Astrocyte of the cerebellum (primary cell): ENCODE measurements around the gene ILF3.

Experiments
- DNase-seq: peaks from one replicate; pipeline ENCODE4 v3.0.0-alpha.2; 2011; ENCODE audit warnings: low read depth
- H3K4me3 ChIP-seq: 2 replicates; pipeline ENCODE4 v1.5.1; 2011; ENCODE audit warnings: mild to moderate bottlenecking, low read depth, low read length, moderate library complexity
- in situ Hi-C: cut with HindIII; loops from 2 replicates; pipeline ENCODE4 v1.10.0; 2017; ENCODE audit warnings: low sequenced_read_pairs
- TF ChIP-seq, protein P1 (sequence below): IDR thresholded peaks from 2 replicates; pipeline ENCODE4 v1.5.1; 2012; ENCODE audit warnings: low read length, low read depth, moderate library complexity, mild to moderate bottlenecking; ENCODE audit errors: missing control alignments

Gene ILF3

DNA sequence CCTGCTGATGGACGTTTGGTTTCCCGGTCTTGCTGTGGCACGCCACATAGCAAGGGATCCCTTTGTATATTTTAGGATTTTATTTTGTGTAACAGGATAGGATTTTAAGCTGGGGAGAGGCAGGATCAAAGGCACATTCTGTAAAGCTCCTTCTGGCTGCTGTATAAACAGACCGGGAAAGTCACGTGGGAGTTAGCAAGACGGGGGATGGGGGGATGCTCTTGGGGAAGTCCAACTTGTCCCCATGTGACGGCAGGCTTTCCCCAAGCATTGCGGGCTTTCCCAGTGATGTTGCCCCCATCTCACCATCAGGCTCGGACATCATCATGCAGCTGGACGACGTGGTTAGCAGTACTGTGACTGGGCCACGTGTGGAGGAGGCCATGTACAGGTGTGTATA lies 52.8 kb downstream of the ILF3 start:
- H3K4me3 ChIP-seq, result no peak overlapping the region
- TF ChIP-seq, protein P1, sequence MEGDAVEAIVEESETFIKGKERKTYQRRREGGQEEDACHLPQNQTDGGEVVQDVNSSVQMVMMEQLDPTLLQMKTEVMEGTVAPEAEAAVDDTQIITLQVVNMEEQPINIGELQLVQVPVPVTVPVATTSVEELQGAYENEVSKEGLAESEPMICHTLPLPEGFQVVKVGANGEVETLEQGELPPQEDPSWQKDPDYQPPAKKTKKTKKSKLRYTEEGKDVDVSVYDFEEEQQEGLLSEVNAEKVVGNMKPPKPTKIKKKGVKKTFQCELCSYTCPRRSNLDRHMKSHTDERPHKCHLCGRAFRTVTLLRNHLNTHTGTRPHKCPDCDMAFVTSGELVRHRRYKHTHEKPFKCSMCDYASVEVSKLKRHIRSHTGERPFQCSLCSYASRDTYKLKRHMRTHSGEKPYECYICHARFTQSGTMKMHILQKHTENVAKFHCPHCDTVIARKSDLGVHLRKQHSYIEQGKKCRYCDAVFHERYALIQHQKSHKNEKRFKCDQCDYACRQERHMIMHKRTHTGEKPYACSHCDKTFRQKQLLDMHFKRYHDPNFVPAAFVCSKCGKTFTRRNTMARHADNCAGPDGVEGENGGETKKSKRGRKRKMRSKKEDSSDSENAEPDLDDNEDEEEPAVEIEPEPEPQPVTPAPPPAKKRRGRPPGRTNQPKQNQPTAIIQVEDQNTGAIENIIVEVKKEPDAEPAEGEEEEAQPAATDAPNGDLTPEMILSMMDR, result no peak
- in situ Hi-C loops, result no loop called here
- DNase-seq, result no peak

DNA sequence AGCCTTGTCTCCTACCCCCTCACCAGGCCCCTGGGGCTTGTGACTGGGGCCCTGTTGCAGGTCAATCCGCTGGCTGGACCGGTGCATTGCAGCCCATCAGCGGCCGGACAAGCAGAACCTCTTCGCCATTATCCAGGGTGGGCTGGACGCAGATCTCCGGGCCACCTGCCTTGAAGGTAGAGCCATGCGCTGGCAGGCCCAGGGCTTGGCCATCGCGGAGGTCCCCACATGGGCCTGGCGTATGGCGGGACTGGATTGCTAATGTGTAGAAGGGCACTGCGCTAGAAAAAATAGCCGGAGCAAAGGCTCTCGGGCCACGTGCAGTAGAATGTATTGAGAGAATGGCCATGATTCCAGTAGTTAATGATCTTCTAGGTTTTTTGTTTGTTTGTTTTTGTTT lies 53.3 kb downstream of the ILF3 start:
- no peak for DNase-seq
- H3K4me3 ChIP-seq, result no peak overlapping the region
- in situ Hi-C loops, result no loop called here
- TF ChIP-seq, protein P1, result no peak

DNA sequence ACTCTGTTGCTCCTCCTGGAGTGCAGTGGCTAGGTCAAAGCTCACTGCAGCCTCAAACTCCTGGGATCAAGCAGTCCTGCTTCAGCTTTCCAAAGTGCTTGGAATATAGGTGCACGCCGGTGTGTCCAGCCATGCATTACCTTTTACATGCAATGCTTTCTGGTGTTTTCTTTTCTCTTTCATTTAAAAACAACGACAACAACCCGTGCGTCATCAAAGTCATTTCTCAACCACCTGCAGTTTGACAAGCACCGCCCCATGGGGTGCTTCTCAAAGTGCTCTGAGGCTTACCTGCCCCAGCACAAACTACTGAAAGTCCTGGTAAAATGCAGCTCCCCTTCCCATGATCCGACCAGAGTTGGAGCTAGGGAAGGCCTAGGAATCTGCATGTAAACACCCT lies 54.1 kb downstream of the ILF3 start:
- no peak for DNase-seq
- TF ChIP-seq, protein P1, result no peak
- in situ Hi-C loops, result no loop called here
- H3K4me3 ChIP-seq, result no peak overlapping the region

DNA sequence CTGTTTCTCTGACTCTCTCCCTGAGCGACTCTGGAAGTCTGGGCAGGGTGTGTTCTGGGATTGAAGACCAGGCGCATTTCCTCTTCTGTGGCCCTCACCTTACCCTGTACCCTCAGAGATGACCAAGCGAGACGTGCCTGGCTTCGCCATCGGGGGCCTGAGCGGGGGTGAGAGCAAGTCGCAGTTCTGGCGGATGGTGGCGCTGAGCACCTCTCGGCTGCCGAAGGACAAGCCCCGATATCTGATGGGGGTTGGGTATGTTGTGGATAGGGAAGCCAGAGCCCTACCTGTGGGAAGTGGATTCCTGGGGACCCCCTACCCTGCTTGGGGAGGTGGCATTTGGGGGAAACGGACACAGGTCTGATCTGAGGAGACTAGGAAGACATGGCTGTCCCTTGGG lies 57.9 kb downstream of the ILF3 start:
- H3K4me3 ChIP-seq, result no peak overlapping the region
- in situ Hi-C loops, result no loop called here
- DNase-seq, result no peak
- TF ChIP-seq, protein P1, result no peak

DNA sequence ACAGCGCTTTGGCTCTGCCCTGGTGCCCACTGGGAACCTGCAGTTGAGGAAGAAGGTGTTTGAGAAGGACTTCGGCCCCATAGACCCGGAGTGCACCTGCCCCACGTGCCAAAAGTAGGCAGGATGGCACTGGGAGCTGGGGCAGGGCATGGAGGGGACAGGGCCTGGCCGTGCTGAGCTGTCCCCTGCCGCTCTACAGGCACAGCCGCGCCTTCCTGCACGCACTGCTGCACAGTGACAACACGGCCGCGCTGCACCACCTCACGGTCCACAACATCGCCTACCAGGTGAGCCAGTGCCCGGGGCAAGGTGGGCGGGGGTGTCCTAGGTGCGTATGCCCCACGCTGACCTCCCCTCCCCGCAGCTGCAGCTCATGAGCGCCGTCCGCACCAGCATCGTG lies 58.6 kb downstream of the ILF3 start:
- in situ Hi-C loops, result no loop called here
- DNase-seq, result no peak
- TF ChIP-seq, protein P1, result no peak

DNA sequence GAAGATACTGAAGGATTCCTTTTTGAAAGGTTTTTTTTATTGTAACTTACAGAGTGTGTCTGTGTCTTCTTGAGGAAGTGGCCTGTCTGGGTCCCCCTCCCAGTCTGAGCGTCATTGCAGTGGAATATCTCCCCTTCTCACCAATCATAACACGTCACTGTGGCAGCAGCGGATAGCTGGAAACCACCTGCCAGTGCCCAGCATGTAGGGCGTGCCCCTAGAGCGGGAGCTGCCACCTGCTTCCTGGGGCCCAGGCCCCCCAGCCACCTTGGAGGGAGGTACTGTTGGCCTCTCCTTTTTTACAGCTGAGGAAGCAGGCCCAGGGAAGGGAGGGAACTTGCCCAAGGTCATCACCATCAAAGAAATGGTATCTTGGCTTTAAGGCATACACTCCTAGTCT lies 59.2 kb downstream of the ILF3 start:
- no peak for DNase-seq
- TF ChIP-seq, protein P1, result no peak
- in situ Hi-C loops, result no loop called here
- no peak overlapping the region for H3K4me3 ChIP-seq

More for the DNA sequence above, 58.6 kb downstream of the ILF3 start:
- H3K4me3 ChIP-seq, result no peak overlapping the region

DNA sequence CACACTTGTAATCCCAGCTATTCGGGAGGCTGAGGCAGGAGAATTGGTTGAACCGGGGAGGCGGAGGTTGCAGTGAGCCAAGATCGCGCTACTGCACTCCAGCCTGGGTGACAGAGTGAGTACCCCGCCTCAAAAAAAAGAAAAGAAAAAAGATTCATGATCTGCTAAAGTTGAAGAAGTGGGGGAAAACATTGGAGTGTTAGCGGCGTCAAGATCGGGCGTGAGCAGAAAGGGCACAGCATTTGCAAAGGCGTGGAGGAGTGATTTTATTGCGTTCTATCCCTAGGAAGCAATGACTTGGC lies 62.9 kb downstream of the ILF3 start:
- TF ChIP-seq, protein P1, result no peak
- no peak for DNase-seq
- H3K4me3 ChIP-seq, result no peak overlapping the region
- in situ Hi-C loops, result no loop called here
